ENCODE results near the gene MEIOB.

The MEIOB gene

DNA sequence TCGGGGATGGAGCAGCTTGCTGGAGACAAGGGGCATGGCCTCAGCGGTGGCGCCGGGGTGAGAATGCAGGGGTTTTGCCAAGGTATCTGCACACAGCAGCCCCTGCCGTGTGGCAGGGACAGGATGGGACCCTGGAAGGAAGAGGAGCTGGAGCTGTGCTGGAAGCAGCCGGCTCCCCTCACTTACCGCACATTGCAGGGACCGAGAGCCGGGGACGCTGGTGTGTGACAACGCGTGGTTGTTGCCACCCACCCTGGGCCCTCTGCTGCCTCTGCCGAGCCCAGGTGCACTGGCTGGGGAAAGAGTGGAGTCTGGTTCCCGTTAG lies 86.2 kb downstream of the MEIOB start:
- DNase-seq = no peak

GRCh38 chr16:1784977-1785845 lies 86.8 kb downstream of the MEIOB start:
- no peak for DNase-seq

Measured in cortex of kidney (tissue), 1 donor.